Bone marrow (tissue), 2 donors: ENCODE data around the gene DUSP28.

ENCODE experiments used
- DNase-seq, 2 donors: peaks; one replicate each; lab custom pipeline; 2025; lab: John Stamatoyannopoulos, UW

DUSP28 gene

DNA sequence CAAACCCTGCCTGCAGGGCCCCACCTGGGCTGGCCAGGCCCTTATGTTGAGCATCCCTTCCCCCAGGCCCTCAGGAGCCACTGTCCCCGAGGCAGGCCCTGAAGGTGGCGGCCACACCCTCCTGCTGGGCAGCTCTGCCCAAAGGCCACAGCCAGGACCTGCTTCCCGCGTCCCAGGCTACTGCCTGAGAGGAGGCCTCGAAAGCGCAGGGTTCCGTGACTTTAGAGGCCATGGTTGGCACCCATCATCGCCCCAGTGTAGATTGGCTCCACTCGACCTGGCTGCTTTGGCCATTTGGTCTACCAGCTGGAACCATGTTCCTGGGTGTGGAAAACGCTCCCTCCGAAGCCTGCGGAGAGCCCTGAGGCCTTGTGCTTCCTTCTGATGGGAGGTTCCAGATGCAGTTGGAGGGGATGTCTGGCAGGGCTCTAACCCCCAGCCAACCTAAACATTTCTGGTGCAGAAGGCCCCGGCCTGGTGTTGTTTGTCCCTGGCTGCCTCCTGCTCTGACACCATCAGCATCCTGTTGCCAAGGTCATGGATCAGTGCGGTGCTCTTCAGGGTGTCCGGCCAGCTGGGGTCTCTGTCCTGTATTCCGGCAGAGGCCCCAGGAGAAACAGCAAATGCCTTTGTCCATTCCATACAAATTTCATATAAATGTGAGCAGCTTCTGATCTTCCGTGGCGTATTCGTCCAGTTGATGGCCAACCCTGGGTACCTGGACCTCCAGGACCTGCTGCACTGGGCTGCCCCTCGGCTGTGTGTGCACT, 41.1 kb downstream of the DUSP28 start:
- DNase-seq: no peak

DNA sequence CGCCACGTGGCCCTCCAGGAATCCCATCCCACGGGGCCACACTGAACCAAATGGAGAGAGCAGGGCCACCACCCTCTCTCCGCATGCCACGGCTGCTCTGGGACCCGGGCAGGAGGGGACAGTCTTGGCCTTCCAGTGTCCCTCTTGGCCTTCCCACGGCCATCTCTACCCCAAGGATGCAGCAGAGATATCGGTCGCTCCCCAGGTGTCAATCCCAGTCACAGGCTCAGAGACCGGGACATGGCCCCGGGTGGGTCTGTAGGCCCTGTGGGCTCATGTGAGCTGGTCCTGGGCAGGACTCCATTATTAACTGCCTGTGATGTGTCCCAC, 41.6 kb downstream of the DUSP28 start:
- DNase-seq: no peak

DNA sequence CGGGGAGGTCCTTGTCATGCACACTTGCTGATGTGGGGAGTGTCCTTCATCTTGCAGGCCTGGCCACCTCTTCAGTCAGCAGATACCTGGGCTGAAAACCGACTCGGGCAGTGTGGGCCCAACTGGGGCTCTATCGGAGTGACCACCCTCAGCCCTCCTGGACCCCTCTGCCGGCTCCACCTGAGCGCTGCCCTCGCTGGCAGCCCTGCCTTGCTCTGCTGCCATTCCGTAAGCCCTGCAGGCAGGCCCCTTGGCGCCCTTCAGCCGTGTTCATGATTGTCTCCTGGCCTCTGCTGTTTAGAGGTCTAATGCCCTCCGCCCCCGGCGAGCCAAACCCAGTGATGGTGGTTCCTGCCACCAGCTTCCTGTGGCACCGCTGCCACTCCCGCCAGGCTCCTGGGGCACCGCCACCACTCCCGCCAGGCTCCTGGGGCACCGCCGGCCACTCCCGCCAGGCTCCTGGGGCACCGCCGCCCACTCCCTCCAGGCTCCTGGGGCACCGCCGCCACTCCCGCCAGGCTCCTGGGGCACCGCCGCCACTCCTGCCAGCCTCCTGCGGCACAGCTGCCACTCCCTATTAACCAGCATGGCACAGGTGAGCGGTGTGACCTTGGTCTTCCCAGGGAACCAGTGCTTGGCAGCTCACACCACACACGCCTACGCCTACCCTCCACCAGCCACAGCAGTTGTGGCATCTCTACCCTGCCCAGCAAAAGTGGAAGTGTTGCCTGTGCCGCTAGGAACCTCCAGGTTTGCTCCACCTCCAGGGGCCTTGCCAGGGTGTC, 42.3 kb downstream of the DUSP28 start:
- no peak for DNase-seq

DNA sequence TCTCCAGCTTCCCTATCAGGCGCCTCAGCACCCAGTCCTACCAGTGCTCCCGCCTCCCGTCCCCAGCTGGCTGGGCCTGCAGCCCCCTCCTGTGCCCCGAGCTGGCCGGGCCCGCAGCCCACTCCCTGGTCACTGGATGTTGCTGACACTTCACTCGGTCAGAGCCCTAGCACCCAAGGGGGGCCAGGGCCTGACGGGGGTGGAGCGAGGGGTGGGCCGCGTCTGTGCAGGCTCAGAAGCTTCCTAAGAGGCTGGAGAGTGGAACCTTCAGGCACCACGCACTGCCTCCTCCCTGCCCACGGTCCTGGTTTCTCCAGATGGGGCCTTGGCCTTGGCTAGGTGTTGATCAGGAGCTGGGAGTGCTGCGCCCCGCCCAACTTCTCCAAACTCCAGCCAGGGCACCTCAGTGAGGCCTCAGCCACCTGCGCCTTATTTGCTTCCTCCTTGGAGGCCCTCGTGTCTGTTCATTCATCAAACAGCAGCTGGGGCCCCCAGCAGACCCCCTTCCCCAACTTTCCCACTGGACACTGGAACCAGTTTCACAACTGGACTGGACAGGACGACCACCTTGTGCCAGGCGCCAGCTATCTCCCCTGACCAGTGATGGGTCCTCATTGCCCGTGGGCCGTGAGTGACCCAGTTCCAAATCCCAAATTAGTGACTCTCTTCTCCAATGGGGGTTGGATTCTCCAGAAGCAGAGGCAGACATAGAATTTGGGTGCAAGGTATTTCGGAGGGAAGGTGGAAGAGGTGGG, 43.1 kb downstream of the DUSP28 start:
- DNase-seq: no peak

DNA sequence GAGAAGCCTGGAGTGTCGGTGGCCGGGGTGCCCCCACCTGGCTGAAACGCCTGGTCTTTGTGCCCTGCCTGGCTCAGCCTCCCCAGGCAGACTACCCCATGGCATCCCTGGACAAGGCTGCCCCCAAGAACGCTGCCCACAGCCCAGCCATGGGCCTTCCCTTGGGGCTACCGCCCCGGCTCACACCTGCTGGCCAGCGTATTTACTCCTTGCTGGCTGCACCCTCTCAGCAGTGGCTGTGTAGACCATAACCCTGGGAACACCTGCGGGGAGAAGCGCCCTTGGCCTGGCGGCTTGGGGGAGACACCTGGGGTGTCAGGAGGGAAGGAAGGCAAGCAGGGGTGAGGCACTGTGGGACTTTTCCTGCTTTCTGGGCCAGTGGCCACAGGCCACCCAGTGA, 43.7 kb downstream of the DUSP28 start:
- no peak for DNase-seq

DNA sequence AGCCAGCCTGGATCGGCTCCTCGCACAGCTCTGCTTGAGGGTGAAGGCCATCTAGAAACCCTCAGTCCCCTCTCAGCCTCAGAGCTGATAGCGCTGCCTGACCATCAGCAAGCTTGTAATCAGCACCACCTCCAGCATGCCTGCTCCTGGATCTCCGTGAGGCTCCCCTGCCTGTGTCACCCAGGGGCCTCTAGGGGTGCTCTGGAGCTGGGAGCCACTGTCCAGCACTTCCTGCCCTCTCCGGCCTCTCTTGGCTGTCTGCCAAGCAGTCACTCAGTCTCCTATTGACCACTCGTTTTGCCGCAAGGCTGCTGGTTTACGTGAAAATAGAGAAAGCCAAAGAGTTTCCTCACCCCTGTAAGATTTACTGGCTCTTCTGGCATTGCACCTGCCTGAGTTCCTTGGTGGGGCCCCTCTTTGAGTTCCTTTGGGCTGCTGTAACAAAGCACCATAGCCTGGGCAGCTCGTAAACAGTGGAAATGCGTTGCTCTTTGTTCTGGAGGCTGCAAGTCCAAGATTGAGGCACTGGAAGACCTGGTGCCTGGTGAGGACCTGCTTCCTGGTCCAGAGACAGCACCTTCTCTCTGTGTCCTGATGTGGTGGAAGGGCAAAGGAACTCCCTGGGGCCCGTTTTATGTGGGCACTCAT, 44.3 kb downstream of the DUSP28 start:
- no peak for DNase-seq

DNA sequence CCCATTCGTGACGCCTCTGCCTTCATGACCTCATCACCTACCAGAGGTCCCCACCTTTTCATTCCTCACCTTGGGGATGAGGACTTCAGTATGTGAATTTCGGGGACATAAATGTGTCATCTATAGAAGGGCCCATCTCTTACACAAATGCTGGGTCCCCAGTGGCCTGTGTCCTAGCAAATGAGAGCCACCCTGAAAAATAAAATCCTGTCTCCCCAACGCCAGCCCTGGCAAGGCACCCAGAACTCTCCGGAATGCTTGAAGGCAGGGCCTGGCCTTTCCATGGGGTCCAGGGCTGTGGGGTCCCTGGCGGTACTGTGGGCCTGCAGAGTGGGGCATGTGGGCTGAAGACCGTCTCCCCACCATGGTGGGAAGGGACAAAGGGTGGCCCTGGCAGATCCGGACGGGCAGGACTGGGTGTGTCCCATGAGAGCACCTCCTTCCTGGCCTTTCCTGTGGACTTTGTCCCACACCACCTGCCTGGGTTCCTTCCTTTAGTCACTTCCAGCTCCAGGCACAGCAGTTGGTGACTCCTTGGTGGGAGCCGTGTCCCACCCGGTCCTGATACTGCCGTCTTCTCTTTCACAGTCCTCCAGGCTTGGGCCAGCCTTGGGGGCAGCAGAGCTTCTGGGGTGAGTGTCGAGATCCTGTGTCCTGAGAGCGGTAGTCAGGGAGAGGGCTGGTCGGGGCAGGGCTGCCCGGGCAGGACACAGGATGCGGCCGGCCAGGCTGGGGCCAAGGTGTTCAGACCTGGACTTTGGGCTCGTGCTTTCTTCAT, 45.0 kb downstream of the DUSP28 start:
- no peak for DNase-seq

DNA sequence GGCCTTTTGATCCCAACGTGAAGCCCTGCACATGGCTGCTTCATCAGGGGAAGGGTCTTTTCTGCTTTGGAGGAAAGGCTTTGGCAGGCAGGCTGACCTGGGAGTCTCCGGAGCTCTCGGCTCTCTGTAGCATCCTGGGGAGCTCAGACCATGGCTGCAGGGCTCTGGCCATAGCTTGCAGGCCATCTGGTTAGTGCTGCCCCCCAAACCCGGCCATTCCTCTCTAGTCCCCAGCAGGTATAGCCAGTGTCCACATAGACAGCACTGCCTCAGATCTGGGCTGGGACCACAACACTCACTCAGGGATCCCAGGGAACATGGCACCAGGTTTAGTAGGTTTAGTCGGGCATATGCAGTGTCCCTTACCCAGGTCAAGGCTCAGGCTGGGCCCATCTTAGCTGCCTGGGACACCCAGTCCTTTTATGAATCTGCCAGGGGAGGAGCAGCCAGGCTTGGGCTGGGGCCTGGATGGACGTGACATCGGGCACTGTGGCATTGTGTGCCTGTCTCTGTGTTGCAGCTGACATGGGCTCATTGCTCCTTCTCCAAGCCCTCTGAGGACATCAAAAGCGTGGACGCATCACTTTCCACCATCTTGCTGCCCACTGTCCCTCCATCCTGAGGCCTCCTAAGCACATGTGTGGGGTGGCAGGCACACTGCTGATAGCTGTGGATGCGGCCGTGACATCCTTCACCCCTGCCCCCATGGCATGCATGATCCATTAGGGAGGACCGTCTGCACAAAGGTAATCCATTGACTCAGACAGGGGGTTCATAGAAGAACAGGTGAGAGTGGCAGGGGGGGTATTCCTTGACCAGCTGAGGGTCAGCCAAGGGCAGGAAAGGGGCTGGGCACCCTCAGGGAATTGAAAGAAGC, 45.9 kb downstream of the DUSP28 start:
- DNase-seq: no peak

DNA sequence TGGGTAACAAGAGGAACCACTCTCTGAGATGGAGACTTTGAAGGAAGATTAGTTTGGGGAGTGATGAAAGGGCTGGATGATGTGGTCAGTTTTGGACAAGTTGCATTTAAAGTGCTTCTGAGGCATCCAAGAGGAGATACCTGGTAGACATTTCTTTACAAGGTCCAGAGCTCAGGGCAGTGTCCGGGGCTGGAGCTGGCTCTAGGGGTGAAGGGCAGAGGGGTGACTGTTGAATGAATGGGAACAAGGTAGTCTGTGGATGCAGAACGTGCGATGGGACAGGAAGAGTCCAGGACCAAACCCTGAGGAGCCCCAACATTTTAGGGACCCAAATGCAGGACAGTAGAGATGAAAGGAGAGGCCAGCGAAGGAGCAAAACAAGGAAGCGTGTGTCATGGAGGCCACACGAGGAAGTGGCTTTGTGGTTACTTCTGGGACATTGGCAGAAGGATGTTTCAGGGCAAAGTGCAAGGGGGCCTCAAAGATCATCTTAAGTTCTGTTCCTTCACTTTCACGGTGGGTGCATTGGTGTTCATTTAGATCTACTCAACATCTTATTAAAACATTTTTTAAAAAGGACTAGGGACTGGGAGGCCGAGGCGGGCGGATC, 51.5 kb downstream of the DUSP28 start:
- DNase-seq: peak in 1 of 2 donors; percentile 57
